GM10266 (cell line): ENCODE data around the gene ADARB2.
"Not testable (repeated sequence)": the region's sequence is repeated elsewhere in the genome, so short reads cannot be mapped to it uniquely, and the experiment has no call there.

Experiments used
- DNase-seq: peaks from one replicate; pipeline ENCODE4 v3.0.0; 2012; ENCODE audit errors: extremely low spot score
- CTCF ChIP-seq: IDR thresholded peaks from 2 replicates; pipeline ENCODE4 v1.5.1; 2012; ENCODE audit warnings: mild to moderate bottlenecking, low read depth; ENCODE audit not compliant: control insufficient read depth, insufficient read depth; ENCODE audit errors: missing control alignments

ADARB2 gene

GRCh38 chr10:1346201-1346600 is 391.1 kb downstream of the ADARB2 start:
- no peak for TF ChIP-seq CTCF
- DNase-seq, result no peak

- DNase-seq, result no peak
- TF ChIP-seq CTCF, result no peak
Observed at GRCh38 chr10:1345368-1345767, 392.0 kb downstream of the ADARB2 start.

- DNase-seq, result no peak
- TF ChIP-seq CTCF, result no peak
Observed at GRCh38 chr10:1344846-1345245, 392.5 kb downstream of the ADARB2 start.

GRCh38 chr10:1344408-1344807 is 392.9 kb downstream of the ADARB2 start:
- no peak for DNase-seq
- no peak for TF ChIP-seq CTCF

- TF ChIP-seq CTCF, result no peak
- DNase-seq, result no peak
Observed at GRCh38 chr10:1343176-1343575, 394.1 kb downstream of the ADARB2 start.

GRCh38 chr10:1341052-1341451 is 396.3 kb downstream of the ADARB2 start:
- DNase-seq, result not testable (repeated sequence)

- DNase-seq, result no peak
Observed at GRCh38 chr10:1339396-1339795, 397.9 kb downstream of the ADARB2 start.

More at GRCh38 chr10:1339396-1339795, 397.9 kb downstream of the ADARB2 start:
- TF ChIP-seq CTCF, result no peak
